AML-193 (cell line): Measurements from ENCODE around the gene BRD1.

Experiments used
- DNase-seq, 2 experiments: peaks; one replicate each; lab custom pipeline; 2025; lab: John Stamatoyannopoulos, UW

Gene BRD1

DNA sequence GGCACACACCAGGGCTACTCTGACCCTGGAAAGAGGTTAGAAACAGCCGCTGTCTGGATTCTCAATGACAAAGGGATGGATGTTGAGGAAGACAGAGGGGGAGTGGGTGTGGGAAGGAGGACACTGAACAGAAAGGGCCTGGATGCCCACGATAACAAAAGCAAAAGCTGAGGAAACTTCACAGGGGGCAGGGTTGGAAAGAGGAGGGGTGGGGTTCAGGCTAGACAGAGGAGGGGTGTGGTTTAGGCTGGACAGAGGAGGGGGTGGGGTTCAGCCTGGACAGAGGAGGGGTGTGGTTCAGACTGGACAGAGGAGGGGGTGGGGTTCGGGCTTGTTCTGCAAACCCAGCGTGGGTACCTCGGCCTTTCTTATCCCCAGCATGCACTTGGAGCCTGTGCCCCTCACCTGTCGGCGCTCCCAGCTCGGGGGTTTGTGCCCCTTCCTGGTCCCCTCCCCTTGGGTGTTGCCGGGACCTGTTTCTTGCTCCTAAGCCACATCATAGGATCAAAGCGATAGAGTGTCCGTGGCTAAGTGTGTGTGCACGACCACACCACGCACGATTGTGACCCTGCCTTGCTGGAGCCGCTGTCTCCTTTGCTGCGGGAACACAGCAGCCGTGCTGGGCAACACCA is 75.6 kb downstream of the BRD1 start:
- no peak for DNase-seq

- DNase-seq = no peak
Observed at GRCh38 chr22:49751318-49751965, 76.2 kb downstream of the BRD1 start.

- no peak for DNase-seq
Observed at GRCh38 chr22:49749885-49750510, 77.7 kb downstream of the BRD1 start.

GRCh38 chr22:49749227-49749626 is 78.4 kb downstream of the BRD1 start:
- DNase-seq = no peak

- DNase-seq = no peak
Observed at GRCh38 chr22:49748514-49748913, 79.2 kb downstream of the BRD1 start.

DNA sequence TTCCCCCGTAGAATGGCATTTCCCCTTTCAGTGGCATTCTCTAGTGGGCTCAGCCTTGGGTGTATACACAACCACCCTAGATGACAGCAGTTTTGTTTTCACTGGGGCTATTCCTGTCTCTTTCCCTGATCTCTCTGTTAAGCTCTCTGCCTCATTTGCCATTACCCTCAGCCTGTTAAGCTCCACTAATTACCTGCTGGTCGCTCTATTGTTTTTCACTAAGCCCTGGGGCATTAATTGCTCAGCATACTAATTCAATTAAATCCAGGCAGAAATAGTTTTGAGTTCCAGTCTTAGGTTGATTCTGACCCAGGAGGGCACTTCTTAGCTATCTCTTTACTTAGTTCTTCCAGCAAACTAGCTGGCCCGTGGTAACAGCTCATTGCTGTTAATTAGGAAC is 80.0 kb downstream of the BRD1 start:
- no peak for DNase-seq

DNA sequence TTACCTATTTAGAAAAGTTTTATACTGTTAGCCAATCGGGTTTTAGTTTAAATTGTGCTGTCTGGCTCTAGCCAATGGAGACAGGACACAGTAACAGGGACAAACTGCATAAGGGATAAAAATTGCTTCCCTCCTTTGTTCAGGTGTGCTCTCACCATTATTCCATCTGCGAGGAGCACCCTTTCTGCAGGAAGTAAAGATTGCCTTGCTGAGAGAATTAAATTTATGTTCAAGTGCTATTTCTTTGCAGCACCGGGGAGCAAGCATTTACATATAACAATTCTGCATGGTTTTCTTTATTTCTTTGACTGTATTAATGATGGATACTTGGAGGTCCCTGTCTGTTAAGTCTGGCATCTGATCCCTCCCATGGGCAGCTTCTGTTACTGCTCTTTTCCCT is 80.5 kb downstream of the BRD1 start:
- DNase-seq = no peak

- DNase-seq = no peak
Observed at GRCh38 chr22:49746065-49746464, 81.6 kb downstream of the BRD1 start.

DNA sequence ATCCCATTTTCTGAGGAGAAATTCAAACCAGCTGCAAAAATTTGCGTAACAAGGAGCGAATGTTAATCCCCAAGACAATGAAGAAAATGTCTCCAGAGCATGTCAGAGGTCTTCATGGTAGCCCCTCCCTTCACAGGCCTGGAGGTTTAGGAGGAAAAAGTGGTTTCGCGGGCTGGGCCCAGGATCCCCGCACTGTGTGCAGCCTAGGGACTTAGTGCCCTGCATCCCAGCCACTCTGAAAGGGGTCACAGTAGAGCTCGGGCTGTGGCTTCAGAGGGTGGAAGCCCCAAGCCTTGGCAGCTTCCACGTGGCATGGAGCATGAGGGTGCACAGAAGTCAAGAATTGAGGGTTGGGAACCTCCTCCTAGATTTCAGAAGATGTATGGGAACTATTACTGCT is 87.4 kb downstream of the BRD1 start:
- no peak for DNase-seq

GRCh38 chr22:49739138-49739537 is 88.5 kb downstream of the BRD1 start:
- no peak for DNase-seq

DNA sequence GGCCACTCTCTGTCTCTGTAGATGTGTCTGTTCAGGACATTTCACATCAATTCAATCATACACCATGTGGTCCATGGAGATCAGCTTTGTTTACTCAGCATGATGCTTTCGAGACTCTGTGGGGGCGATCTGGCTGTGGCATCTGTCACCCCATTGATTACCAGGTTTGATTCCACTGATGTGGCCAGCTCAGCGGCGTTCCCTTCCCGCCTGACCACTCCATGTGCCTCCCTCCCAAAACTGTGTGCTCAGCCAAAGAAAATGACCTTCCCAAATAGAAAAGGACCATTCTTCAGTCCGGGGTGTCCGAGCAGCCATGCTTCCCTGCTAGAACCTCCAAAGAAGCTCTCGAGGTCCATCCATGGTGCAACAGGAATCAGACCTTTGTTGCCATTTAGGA is 89.1 kb downstream of the BRD1 start:
- no peak for DNase-seq

DNA sequence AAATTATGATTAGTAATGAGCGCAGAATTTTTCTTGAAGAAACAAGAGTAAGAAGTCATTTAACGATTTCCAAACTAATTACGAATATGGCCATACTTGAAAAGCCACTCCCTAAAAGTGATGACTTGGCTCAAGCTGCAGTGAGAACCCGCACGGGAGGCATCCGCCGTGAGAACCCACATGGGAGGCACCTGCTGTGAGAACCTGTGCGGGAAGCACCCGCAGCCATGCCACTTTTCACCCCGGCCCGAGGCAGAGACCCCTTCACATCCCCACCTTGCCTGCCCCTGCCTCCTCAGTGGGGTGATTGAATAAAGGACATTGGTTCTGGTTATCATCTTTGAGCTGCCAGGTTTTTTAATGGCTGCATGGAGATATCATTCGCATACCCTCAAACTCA is 89.7 kb downstream of the BRD1 start:
- DNase-seq = no peak

DNA sequence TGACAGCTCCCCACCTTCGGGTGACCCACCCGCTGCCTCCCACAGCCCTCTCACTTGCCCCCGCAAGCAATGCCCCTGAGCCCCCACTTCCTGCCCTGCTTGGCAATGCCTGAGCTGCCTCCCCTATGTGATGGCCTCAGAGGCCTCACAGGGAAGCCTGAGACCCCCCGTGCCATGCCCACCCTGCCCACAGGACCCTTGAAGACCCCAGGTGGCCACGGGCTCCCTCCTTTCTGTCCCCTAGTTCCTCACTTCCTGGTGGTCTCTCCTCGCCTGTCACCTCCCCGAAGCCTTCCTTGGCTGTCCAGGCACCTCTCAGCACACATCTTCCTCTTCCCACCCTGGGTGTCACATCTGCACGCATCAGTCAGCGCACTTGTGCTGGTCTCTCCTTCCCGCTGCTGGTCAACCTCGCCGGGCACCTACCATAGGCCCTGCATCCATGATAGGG is 90.5 kb downstream of the BRD1 start:
- DNase-seq = no peak

DNA sequence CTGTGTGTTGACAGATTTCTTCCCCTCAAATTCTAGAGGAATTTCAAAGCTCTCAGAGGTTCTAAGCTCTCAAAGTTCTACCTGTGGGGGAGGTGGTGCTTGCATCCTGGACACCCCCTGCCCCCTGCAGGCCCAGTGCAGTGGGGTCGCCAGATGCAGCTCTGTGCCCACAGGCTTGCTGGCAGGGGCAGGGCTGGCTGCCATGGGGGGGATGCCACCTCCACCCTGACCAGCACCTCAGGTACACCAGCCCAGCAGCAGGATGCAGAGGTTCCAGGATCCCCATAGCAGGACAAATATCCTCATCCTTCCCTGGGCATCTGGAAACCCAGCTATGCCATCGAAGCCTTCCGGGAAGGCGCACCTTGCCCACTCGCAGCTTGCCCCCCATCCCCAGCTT is 91.1 kb downstream of the BRD1 start:
- DNase-seq = no peak

- no peak for DNase-seq
Observed at GRCh38 chr22:49735901-49736421, 91.7 kb downstream of the BRD1 start.

GRCh38 chr22:49735411-49735900 is 92.2 kb downstream of the BRD1 start:
- no peak for DNase-seq

DNA sequence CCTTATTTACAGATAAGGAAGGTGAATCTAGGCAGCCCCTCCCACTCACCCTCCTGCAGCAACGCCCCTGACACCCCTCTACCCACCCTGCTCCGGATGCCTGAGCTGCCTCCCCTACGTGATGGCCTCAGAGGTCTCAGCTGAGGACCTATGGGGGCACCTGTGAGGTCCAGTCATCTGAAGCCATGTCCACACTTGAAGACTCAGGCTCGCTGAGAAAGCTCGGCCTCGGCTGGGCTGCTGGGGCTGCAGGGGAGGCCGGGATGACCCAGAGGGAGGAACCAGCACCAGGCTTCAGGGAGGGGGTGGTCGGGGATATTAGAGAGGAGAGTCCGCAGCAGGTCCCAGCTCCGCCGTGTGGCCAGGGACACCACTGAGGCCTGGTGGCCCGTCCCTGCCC is 92.8 kb downstream of the BRD1 start:
- no peak for DNase-seq

DNA sequence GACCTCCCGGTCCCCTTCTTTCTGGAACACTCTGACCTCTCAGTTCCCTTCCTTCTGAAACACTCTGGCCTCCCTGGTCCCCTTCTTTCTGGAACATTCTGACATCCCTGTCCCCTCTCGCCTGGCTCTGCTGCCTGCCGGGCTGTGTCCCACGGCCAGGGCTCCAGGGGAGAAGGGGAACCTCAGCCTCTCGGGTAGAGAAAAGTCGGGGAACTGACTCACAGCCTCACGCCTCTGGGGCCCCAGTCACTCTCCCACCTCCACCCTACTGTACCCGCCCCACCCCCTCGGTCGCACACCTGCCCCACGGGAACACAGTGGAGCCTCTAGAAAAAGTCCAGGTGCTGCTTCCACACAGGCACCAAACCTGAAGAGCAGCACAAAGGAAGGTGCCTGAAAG is 93.3 kb downstream of the BRD1 start:
- no peak for DNase-seq

GRCh38 chr22:49733631-49734030 is 94.0 kb downstream of the BRD1 start:
- DNase-seq = no peak

- DNase-seq = no peak
Observed at GRCh38 chr22:49730656-49731055, 97.0 kb downstream of the BRD1 start.

DNA sequence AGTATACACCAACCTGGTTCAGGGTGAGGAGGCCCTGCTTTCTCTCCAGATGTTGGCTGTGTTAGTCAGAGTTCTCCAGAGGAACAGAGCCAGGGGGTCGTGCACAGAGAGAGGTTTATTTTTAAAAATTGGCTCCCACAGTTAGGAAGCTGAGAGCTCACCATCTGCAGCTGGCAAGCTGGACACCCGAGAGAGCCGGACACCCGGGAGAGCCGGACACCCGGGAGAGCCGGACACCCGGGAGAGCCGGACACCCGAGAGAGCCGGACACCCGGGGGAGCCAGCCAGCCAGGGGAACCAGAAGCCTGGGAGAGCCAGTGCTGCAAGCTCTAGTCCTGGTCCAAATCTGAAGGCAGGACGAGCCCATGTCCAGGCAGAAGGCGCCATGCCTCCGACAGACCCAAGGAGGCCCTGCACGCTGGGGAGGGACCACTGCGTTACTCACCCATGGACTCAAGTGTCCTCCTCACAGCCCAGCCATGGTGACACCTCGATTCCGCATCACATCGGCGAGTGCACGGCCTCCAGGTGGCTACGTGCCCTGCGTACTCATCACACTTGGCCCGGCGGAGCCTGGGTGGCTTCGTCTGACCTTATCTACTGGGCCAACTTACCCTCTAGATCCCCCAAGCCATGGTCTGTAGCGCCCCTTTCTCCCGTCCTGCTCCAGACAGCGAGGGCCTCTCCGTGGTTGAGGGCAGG is 99.0 kb downstream of the BRD1 start:
- no peak for DNase-seq

- no peak for DNase-seq
Observed at GRCh38 chr22:49727881-49728569, 99.6 kb downstream of the BRD1 start.
